HEK293T (cell line): ENCODE data around the gene GFY.

Experiments
- CTCF ChIA-PET: fragments of 350-600 bp; formaldehyde crosslinking; extraction: SDS; loops from one replicate; lab custom pipeline; 2021; ENCODE audit warnings: antibody characterized with exemption, inconsistent platforms; lab: Yijun Ruan, JAX
- POLR2A ChIA-PET: fragments of 350-600 bp; formaldehyde crosslinking; extraction: SDS; loops from one replicate; lab custom pipeline; 2020; ENCODE audit warnings: antibody characterized with exemption, inconsistent platforms; lab: Yijun Ruan, JAX
- DNase-seq: peaks from one replicate; pipeline ENCODE4 v3.0.0; 2012; ENCODE audit warnings: mixed read lengths; ENCODE audit errors: extremely low spot score
- ARNT ChIP-seq: fragments of 450-650 bp; IDR thresholded peaks from 2 replicates; pipeline ENCODE4 v1.6.1; 2017; ENCODE audit warnings: mild to moderate bottlenecking
- BHLHE40 ChIP-seq: fragments of 450-650 bp; IDR thresholded peaks from 2 replicates; pipeline ENCODE4 v1.6.1; 2016; ENCODE audit warnings: mild to moderate bottlenecking, moderate library complexity, borderline replicate concordance
- CTBP1 ChIP-seq: fragments of 450-650 bp; IDR thresholded peaks from 2 replicates; pipeline ENCODE4 v1.6.1; 2016; ENCODE audit warnings: borderline replicate concordance
- ELF4 ChIP-seq: fragments of 450-650 bp; IDR thresholded peaks from 2 replicates; pipeline ENCODE4 v1.6.1; 2017; ENCODE audit warnings: antibody characterized with exemption
- FOXA1 ChIP-seq: fragments of 450-650 bp; IDR thresholded peaks from 2 replicates; pipeline ENCODE4 v1.6.1; 2016; ENCODE audit warnings: mild to moderate bottlenecking
- FOXK2 ChIP-seq: fragments of 450-650 bp; IDR thresholded peaks from 2 replicates; pipeline ENCODE4 v1.6.1; 2016; ENCODE audit warnings: mild to moderate bottlenecking
- FOXM1 ChIP-seq: fragments of 450-650 bp; IDR thresholded peaks from 2 replicates; pipeline ENCODE4 v1.6.1; 2017; ENCODE audit warnings: mild to moderate bottlenecking, borderline replicate concordance
- HDGF ChIP-seq: fragments of 450-650 bp; IDR thresholded peaks from 2 replicates; pipeline ENCODE4 v1.6.1; 2017; ENCODE audit warnings: antibody characterized with exemption, borderline replicate concordance
- L3MBTL2 ChIP-seq: fragments of 450-650 bp; conservative IDR thresholded peaks from 2 replicates; pipeline ENCODE4 v1.6.1; 2016; ENCODE audit warnings: mild to moderate bottlenecking
- LEF1 ChIP-seq: fragments of 450-650 bp; IDR thresholded peaks from 2 replicates; pipeline ENCODE4 v1.6.1; 2017; ENCODE audit warnings: mild to moderate bottlenecking, borderline replicate concordance
- NFRKB ChIP-seq: fragments of 450-650 bp; IDR thresholded peaks from 2 replicates; pipeline ENCODE4 v1.6.1; 2016; ENCODE audit warnings: mild to moderate bottlenecking, moderate library complexity
- PKNOX1 ChIP-seq: fragments of 450-650 bp; IDR thresholded peaks from 2 replicates; pipeline ENCODE4 v1.6.1; 2016
- SP1 ChIP-seq: fragments of 450-650 bp; IDR thresholded peaks from 2 replicates; pipeline ENCODE4 v1.6.1; 2017
- SUZ12 ChIP-seq: fragments of 450-650 bp; IDR thresholded peaks from 2 replicates; pipeline ENCODE4 v1.6.1; 2016; ENCODE audit warnings: mild to moderate bottlenecking
- TARDBP ChIP-seq: fragments of 450-650 bp; IDR thresholded peaks from 2 replicates; pipeline ENCODE4 v1.6.1; 2016
- ZNF384 ChIP-seq: fragments of 450-650 bp; IDR thresholded peaks from 2 replicates; pipeline ENCODE4 v1.6.1; 2016

The GFY gene

GRCh38 chr19:49425178-49425577 is at the start of gene GFY:
Gene GFY, plus strand, starts transcription at chr19:49425388. Its CDS starts 1,043 bp downstream, at chr19:49426431.
- ChIA-PET CTCF (interaction anchor here (1.2 to 2.1 kb wide), 2 partner anchors 22 to 34 kb away, joined by 5 to 9 read pairs; no protein-coding TSS in a partner anchor), POLR2A (interaction anchor here (1.2 to 3.2 kb wide), 4 partner anchors 17 to 28 kb away, joined by 3 to 13 read pairs (median 8); partner anchors contain the start of genes ALDH16A1 and PIH1D1)
- no peak for TF ChIP-seq HDGF
- no peak for TF ChIP-seq L3MBTL2
- TF ChIP-seq SP1: no peak
- no peak for TF ChIP-seq TARDBP
- no peak for TF ChIP-seq FOXK2
- no peak for TF ChIP-seq PKNOX1
- no peak for TF ChIP-seq BHLHE40
- no peak for TF ChIP-seq SUZ12
- TF ChIP-seq NFRKB: no peak
- no peak for TF ChIP-seq FOXA1
- no peak for TF ChIP-seq CTBP1
- no peak for TF ChIP-seq LEF1
- TF ChIP-seq ZNF384: no peak
- TF ChIP-seq ELF4: no peak
- no peak for TF ChIP-seq ARNT
- no peak for DNase-seq

GRCh38 chr19:49378512-49378911 is 46.7 kb upstream of the GFY start:
- DNase-seq: no peak
- TF ChIP-seq HDGF: no peak
- TF ChIP-seq FOXA1: no peak
- TF ChIP-seq SP1: no peak
- TF ChIP-seq SUZ12: no peak
- ChIA-PET POLR2A (no interaction called here), CTCF (interaction anchor here (0.6 kb wide), 1 partner anchor 405 kb away, joined by 3 read pairs; no protein-coding TSS in a partner anchor)

GRCh38 chr19:49380391-49380790 is 44.8 kb upstream of the GFY start:
- ChIA-PET CTCF (interaction anchor here (0.6 kb wide), 1 partner anchor 31 kb away, joined by 3 read pairs; no protein-coding TSS in a partner anchor), POLR2A (no interaction called here)
- TF ChIP-seq FOXK2 (no peak), BHLHE40 (no peak), ZNF384 (no peak), FOXM1 (no peak), LEF1 (no peak), SUZ12 (no peak), ARNT (no peak), PKNOX1 (no peak), CTBP1 (no peak), NFRKB (no peak)
- no peak for DNase-seq

GRCh38 chr19:49382639-49383038 is 42.5 kb upstream of the GFY start:
- TF ChIP-seq HDGF (no peak), SUZ12 (no peak), TARDBP (no peak), FOXA1 (no peak), FOXK2 (no peak), BHLHE40 (no peak), NFRKB (no peak), L3MBTL2 (no peak), CTBP1 (no peak)
- ChIA-PET CTCF (no interaction called here), POLR2A (no interaction called here)
- DNase-seq: no peak

- DNase-seq: no peak
- CTCF ChIA-PET: no interaction called here
- POLR2A ChIA-PET: interaction anchor here (1.2 kb wide), 1 partner anchor 69 kb away, joined by 4 read pairs; the partner anchor contains the start of gene ALDH16A1
- no peak for TF ChIP-seq FOXK2
- TF ChIP-seq ZNF384: no peak
- no peak for TF ChIP-seq HDGF
- no peak for TF ChIP-seq FOXA1
- no peak for TF ChIP-seq BHLHE40
- TF ChIP-seq SP1: no peak
- TF ChIP-seq NFRKB: no peak
- no peak for TF ChIP-seq PKNOX1
Observed at GRCh38 chr19:49383599-49383998, 41.6 kb upstream of the GFY start.

GRCh38 chr19:49387936-49388372 is 37.2 kb upstream of the GFY start, which contains the start of gene KASH5:
Gene KASH5, plus strand, starts transcription at chr19:49388249. Its CDS starts 2,635 bp downstream, at chr19:49390884.
- CTCF ChIA-PET: no interaction called here
- no peak for TF ChIP-seq CTBP1
- no peak for TF ChIP-seq FOXA1
- TF ChIP-seq FOXK2: no peak
- TF ChIP-seq LEF1: no peak
- DNase-seq: no peak
- POLR2A ChIA-PET: no interaction called here

GRCh38 chr19:49389406-49389805 is 35.8 kb upstream of the GFY start:
- POLR2A ChIA-PET: interaction anchor here (1.2 kb wide), 1 partner anchor 63 kb away, joined by 4 read pairs; the partner anchor contains the start of gene ALDH16A1
- no peak for DNase-seq
- CTCF ChIA-PET: no interaction called here
- TF ChIP-seq TARDBP (no peak), BHLHE40 (no peak), LEF1 (no peak), SP1 (no peak), NFRKB (no peak), HDGF (no peak), L3MBTL2 (no peak), SUZ12 (no peak), FOXM1 (no peak), FOXA1 (no peak), ELF4 (no peak), PKNOX1 (no peak), FOXK2 (no peak), ZNF384 (no peak), ARNT (no peak), CTBP1 (no peak)
